Measurements from ENCODE around the gene PTH1R. TPM values are rescaled to one million over a fixed set of nuclear protein-coding genes. Genes with fewer than 3 reads are reported as not detected.
A peak's percentile ranks its signal among the peaks of the same experiment; 100 is the strongest.

The PTH1R gene
- total RNA-seq, 2 donors from 2014 or later, result not detected

GRCh38 chr3:46926039-46926438 lies 48.5 kb downstream of the PTH1R start:
- no peaks in the 10 kb centered on the region for H3K27me3 Mint-ChIP-seq (ENCODE audit: low read depth)
- no peaks in the 10 kb centered on the region for H3K9me3 Mint-ChIP-seq
- H3K4me3 Mint-ChIP-seq, result no peak overlapping the region
- peaks cover 15 to 16% of the 10 kb centered on the region in 2 donors for H3K36me3 Mint-ChIP-seq (ENCODE audit: insufficient read depth in 2 of 2)
- peaks cover 34% of the 10 kb centered on the region for H3K4me1 Mint-ChIP-seq (ENCODE audit: low read depth)
- DNase-seq (no peak), ATAC-seq (replicated peaks in 1 of 2) (no peak)
- no peak overlapping the region for H3K27ac Mint-ChIP-seq

- H3K4me1 Mint-ChIP-seq (ENCODE audit: low read depth), result peaks cover 38% of the 10 kb centered on the region
- ATAC-seq (replicated peaks in 1 of 2), result no peak
- no peaks in the 10 kb centered on the region for H3K9me3 Mint-ChIP-seq
- no peak overlapping the region for H3K4me3 Mint-ChIP-seq
- DNase-seq, result no peak
- peak overlapping the region; percentile 38 for H3K27ac Mint-ChIP-seq
- peaks cover 15 to 16% of the 10 kb centered on the region in 2 donors for H3K36me3 Mint-ChIP-seq (ENCODE audit: insufficient read depth in 2 of 2)
- no peaks in the 10 kb centered on the region for H3K27me3 Mint-ChIP-seq (ENCODE audit: low read depth)
These were observed 48.9 kb downstream of the PTH1R start for GRCh38 chr3:46926447-46926846.

- H3K27me3 Mint-ChIP-seq (ENCODE audit: low read depth), result no peaks in the 10 kb centered on the region
- H3K4me3 Mint-ChIP-seq, result peak overlapping the region; percentile 4 to 18
- DNase-seq (no peak), ATAC-seq (replicated peaks in 1 of 2) (peak; percentile 14 to 31)
- peaks cover 44% of the 10 kb centered on the region for H3K4me1 Mint-ChIP-seq (ENCODE audit: low read depth)
- peaks cover 15 to 16% of the 10 kb centered on the region in 2 donors for H3K36me3 Mint-ChIP-seq (ENCODE audit: insufficient read depth in 2 of 2)
- H3K9me3 Mint-ChIP-seq, result no peaks in the 10 kb centered on the region
- H3K27ac Mint-ChIP-seq, result peak overlapping the region; percentile 88
These were observed 49.6 kb downstream of the PTH1R start for GRCh38 chr3:46926871-46927717.

DNA sequence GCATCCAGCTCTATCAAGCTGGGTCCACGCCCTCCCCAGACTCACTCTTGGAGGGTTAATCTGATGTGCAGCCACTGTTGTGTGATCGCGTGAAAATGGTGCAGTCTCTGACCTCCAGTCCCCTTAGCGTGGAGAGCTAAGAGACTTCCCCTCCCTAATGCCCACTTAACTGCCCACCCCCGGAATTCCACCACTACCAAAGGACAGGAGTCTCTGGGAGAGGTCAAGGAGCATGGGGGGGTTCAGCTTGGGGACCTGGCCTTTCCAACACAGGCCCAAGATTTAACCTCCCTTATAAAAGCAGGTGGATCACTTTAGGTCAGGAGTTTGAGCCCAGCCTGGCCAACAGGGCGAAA lies 50.2 kb downstream of the PTH1R start:
- Mint-ChIP-seq H3K4me3 (no peak overlapping the region), H3K27ac (no peak overlapping the region), H3K9me3 (no peaks in the 10 kb centered on the region), H3K4me1 (ENCODE audit: low read depth) (peaks cover 50% of the 10 kb centered on the region), H3K27me3 (ENCODE audit: low read depth) (no peaks in the 10 kb centered on the region), H3K36me3 (ENCODE audit: insufficient read depth in 2 of 2) (peaks cover 15 to 16% of the 10 kb centered on the region in 2 donors)
- no peak for ATAC-seq (replicated peaks in 1 of 2)
- no peak for DNase-seq

DNA sequence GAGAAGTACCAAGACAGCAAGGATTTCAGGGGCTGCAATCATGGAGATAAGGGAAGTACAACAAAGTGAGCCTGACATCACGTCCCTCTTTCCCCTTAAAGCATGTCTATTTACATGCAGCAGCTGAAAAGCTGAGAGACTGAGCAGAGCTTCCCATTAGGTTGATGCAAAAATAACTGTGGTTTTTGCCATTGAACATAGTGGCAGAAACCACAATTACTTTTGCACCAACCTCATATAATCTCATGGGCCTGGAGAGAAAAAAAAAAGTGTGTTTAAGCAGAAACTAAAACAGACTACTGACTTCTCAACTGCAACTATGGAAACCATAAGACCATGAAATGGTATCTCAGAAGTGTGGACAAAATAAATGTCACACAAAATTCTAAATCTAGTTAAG lies 50.8 kb downstream of the PTH1R start:
- ATAC-seq (replicated peaks in 1 of 2) (no peak), DNase-seq (no peak)
- no peaks in the 10 kb centered on the region for H3K27me3 Mint-ChIP-seq (ENCODE audit: low read depth)
- no peaks in the 10 kb centered on the region for H3K9me3 Mint-ChIP-seq
- peaks cover 52% of the 10 kb centered on the region for H3K4me1 Mint-ChIP-seq (ENCODE audit: low read depth)
- peak overlapping the region; percentile 81 for H3K27ac Mint-ChIP-seq
- H3K36me3 Mint-ChIP-seq (ENCODE audit: insufficient read depth in 2 of 2), result peaks cover 11 to 15% of the 10 kb centered on the region in 2 donors
- no peak overlapping the region for H3K4me3 Mint-ChIP-seq

DNA sequence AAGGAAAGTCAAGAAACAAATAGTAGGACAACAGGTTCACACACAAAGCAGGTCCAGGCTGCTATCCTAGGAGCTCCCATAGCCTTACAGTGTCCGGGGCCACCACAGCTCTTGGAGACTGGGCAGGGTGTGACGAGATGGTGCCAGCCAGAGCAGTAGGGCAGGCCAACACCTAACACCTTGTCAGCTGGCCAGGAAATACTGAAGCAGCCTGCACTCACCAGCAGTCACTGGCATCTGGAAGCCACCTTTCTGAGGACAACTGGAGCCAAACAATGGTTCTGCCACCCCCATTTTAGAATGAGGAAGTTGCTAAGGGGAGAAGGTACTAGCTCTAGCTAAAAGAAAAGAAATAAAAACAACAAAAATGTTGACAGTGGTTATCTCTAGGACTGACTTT lies 51.8 kb downstream of the PTH1R start:
- no peaks in the 10 kb centered on the region for H3K9me3 Mint-ChIP-seq
- no peak for ATAC-seq (replicated peaks in 1 of 2)
- no peak overlapping the region for H3K4me3 Mint-ChIP-seq
- peak overlapping the region; percentile 93 for H3K27ac Mint-ChIP-seq
- peaks cover 52% of the 10 kb centered on the region for H3K4me1 Mint-ChIP-seq (ENCODE audit: low read depth)
- no peak for DNase-seq
- H3K36me3 Mint-ChIP-seq (ENCODE audit: insufficient read depth in 2 of 2), result peaks cover 9 to 13% of the 10 kb centered on the region in 2 donors
- H3K27me3 Mint-ChIP-seq (ENCODE audit: low read depth), result no peaks in the 10 kb centered on the region

GRCh38 chr3:46930166-46930944 lies 52.8 kb downstream of the PTH1R start:
- DNase-seq, result no peak
- Mint-ChIP-seq H3K36me3 (ENCODE audit: insufficient read depth in 2 of 2) (peaks cover 9 to 13% of the 10 kb centered on the region in 2 donors), H3K27me3 (ENCODE audit: low read depth) (no peaks in the 10 kb centered on the region), H3K4me3 (no peak overlapping the region), H3K27ac (peak overlapping the region; percentile 31), H3K4me1 (ENCODE audit: low read depth) (peaks cover 57% of the 10 kb centered on the region), H3K9me3 (no peaks in the 10 kb centered on the region)
- ATAC-seq (replicated peaks in 1 of 2), result no peak

DNA sequence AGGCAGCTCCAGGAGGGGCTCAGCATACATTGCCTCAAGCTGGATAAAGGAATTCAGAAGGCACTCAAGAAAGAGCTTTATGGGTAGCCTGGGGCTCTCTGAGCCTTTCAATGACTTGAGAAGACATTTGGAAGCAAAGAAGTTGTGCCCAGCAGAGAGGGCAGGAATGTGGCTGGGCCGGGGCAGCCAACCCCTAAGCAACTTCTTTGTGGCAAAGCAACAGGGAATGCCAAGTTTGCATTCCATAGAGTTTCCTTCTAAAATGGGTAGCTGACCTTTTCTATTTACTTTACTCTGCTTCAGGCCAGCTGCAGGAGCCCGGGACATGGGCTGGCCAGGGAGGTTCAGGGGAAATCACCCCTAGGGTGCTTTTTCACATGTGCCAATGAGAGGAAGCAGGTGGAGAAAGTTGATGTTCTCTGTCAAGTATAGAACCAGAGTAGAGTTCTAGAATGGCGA lies 53.5 kb downstream of the PTH1R start:
- peaks cover 63% of the 10 kb centered on the region for H3K4me1 Mint-ChIP-seq (ENCODE audit: low read depth)

GRCh38 chr3:46931631-46932331 lies 54.3 kb downstream of the PTH1R start:
- Mint-ChIP-seq H3K27ac (peak overlapping the region; percentile 93), H3K4me3 (peak overlapping the region in 1 of 2 donors; percentile 47), H3K27me3 (ENCODE audit: low read depth) (no peaks in the 10 kb centered on the region), H3K9me3 (no peaks in the 10 kb centered on the region), H3K4me1 (ENCODE audit: low read depth) (peaks cover 67% of the 10 kb centered on the region), H3K36me3 (ENCODE audit: insufficient read depth in 2 of 2) (peaks cover 9 to 10% of the 10 kb centered on the region in 2 donors)
- ATAC-seq (replicated peaks in 1 of 2), result peak; percentile 46 to 55
- no peak for DNase-seq

More for the DNA sequence above, 53.5 kb downstream of the PTH1R start:
- ATAC-seq (replicated peaks in 1 of 2) (no peak), DNase-seq (no peak)
- Mint-ChIP-seq H3K36me3 (ENCODE audit: insufficient read depth in 2 of 2) (peaks cover 9 to 12% of the 10 kb centered on the region in 2 donors), H3K27ac (peak overlapping the region; percentile 31), H3K9me3 (no peaks in the 10 kb centered on the region), H3K27me3 (ENCODE audit: low read depth) (no peaks in the 10 kb centered on the region), H3K4me3 (no peak overlapping the region)

DNA sequence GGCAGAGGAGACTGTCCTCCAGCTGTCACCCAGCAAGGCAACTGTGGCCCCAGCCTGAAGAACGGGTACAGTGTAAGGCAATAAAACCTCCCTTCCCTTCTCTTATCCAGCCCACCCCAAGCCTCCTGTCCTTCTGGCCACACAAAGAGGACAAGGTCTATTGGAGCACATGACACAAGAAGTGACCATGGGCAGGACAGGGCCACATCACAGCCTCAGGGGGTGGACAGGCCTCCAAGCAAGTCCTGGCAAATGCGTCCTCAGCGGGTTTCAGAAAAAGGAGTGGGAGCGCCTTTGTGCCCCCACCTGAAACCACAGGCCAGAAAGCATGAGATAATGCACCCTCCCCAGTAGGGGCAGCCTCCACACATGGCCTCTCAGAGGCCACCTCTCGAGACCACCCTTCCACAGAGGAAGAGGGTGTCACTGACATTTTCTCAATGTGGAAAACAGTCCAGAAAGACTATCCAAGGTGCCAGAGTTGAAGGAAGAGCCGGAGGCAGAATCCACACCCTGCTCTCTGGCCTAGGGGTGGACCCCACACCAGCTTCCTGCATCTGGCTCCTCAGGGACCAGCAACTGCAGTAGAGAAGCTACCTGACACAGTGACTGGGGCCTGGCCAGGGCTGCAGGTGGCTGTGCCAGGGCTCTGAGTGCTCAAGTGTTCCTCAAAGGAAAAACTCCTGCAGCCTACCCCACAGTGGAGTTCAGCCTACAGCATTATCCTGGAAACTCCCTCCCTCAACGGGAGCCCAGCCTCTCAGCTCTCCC lies 55.1 kb downstream of the PTH1R start:
- Mint-ChIP-seq H3K4me3 (no peak overlapping the region), H3K27me3 (ENCODE audit: low read depth) (no peaks in the 10 kb centered on the region), H3K27ac (peak overlapping the region; percentile 93), H3K4me1 (ENCODE audit: low read depth) (peaks cover 60% of the 10 kb centered on the region), H3K9me3 (no peaks in the 10 kb centered on the region), H3K36me3 (ENCODE audit: insufficient read depth in 2 of 2) (peaks cover 9 to 12% of the 10 kb centered on the region in 2 donors)
- ATAC-seq (replicated peaks in 1 of 2) (no peak), DNase-seq (no peak)

DNA sequence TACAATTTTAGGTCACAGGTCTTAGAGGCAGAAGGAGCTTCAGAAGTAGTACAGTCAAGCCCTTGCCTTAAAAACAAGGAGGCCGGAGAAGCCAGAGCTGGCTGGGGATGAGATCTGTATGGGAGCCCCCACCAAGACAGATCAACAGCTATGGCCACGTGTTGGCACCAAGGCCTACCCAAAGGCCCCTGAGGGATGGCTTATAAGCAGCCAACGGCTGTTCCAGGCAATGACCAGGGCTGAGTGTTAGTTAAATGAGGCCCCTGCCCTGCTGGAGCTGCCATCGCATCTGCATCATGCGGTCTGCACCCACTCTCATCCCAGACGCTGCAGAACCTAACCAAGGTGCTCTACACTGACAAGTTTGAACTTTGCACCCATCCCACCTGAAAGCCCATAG lies 55.7 kb downstream of the PTH1R start:
- Mint-ChIP-seq H3K4me3 (no peak overlapping the region), H3K9me3 (no peaks in the 10 kb centered on the region), H3K4me1 (ENCODE audit: low read depth) (peaks cover 61% of the 10 kb centered on the region), H3K36me3 (ENCODE audit: insufficient read depth in 2 of 2) (peaks cover 8 to 12% of the 10 kb centered on the region in 2 donors), H3K27me3 (ENCODE audit: low read depth) (no peaks in the 10 kb centered on the region), H3K27ac (no peak overlapping the region)
- no peak for ATAC-seq (replicated peaks in 1 of 2)
- no peak for DNase-seq

- Mint-ChIP-seq H3K4me3 (no peak overlapping the region), H3K27me3 (ENCODE audit: low read depth) (no peaks in the 10 kb centered on the region), H3K4me1 (ENCODE audit: low read depth) (peaks cover 57% of the 10 kb centered on the region), H3K9me3 (no peaks in the 10 kb centered on the region), H3K27ac (no peak overlapping the region), H3K36me3 (ENCODE audit: insufficient read depth in 2 of 2) (peaks cover 5 to 9% of the 10 kb centered on the region in 2 donors)
- no peak for DNase-seq
- no peak for ATAC-seq (replicated peaks in 1 of 2)
These were observed 56.6 kb downstream of the PTH1R start for GRCh38 chr3:46934072-46934471.

All from activated T-cell treated with anti-CD3 and anti-CD28 coated beads, Interleukin-2, amount 50 U/mL, for 72 hours (primary cell).